Activated gamma-delta T cell treated with anti-CD3 and anti-CD28 coated beads, Interleukin-2, amount 50 U/mL, for 16 hours (primary cell): ENCODE measurements around the gene OR2F2.

Experiments used
- DNase-seq: peaks from one replicate; pipeline ENCODE4 v3.0.0-alpha.2; 2020; ENCODE audit warnings: low read depth

OR2F2 gene

DNA sequence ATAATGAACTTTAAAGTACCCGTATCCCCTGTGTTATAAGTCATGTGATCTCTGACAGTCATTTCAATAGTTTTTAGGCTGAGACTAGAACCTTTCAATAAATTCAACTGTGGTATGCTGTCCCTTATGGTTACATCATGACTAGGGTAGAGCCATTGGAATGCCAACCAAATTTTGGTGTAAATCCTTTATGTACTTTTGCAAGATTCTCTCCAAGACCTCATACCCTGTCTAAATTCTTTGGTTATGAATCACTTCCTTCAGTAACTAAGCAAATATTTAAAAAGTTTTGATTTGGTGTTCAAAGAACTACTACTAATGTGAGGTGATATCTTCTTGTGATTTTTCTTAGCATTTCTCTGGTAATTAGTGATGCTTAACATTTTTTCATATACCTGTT is 44.3 kb downstream of the OR2F2 start:
- no peak for DNase-seq

GRCh38 chr7:143979998-143980397 is 45.0 kb downstream of the OR2F2 start:
- no peak for DNase-seq

GRCh38 chr7:143980746-143981510 is 45.9 kb downstream of the OR2F2 start:
- no peak for DNase-seq

GRCh38 chr7:143983960-143984359 is 48.9 kb downstream of the OR2F2 start:
- DNase-seq, result no peak
